LoVo (cell line): ENCODE data around the gene STN1.

Experiments
- DNase-seq: peaks from one replicate; pipeline ENCODE4 v3.0.0-alpha.2; 2016; ENCODE audit warnings: low spot score

STN1 gene

DNA sequence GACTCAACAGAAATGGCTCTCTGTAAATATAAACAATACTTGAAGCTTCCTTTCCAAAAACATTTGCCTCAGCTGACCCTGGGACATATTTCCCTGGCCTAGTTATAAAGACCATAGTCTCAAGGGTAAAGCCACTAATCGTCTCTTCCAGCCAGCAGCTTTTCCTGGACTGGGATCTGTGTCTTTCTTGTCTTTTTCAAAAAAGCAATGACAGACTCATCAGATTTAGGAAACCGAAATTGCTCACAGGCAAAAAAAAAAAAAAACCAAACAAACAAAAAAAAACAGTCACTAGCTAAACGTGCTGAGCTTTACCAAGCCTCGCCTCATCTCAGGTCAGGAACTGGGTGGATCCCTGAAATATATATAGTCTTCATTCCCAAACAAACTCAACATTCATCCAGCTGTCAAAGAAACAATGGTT is 23.5 kb downstream of the STN1 start:
- DNase-seq = no peak

DNA sequence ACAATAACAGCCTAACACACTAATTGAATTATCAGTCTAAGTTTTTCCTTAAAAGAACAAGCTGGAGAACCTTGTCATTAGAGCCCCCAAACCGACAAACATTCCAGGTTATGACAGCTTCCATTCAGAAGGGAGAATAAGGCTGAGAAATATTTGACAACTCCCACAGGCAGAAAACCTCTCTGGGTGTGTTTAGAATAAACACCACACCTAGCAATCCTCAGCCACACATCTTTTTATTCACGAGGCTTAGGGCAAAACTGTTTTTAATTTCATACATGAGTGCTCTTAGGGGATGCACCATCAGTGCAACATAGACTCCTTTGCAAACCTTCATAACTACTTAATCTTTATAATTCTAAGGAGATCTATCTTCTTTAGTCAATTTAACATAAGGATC is 24.2 kb downstream of the STN1 start:
- DNase-seq = peak; percentile 37

DNA sequence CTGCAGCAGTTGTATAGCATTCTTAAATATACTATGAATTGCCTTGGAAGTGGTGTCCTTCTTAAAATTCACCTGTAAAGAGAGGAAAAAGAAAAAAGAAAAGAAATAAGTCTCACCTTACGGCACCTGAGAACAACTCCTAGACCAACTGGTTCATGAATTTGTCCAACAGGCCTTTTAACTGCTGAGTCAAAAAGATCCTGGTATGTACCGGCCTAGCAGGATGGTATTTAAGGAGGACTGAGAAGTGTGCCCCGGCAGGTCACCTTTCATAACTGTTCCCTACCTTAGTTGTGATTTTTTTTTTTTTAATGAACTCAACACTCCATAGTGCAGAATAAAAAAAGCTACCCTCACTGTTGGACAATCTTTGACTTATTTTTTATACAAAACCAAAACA is 25.8 kb downstream of the STN1 start:
- no peak for DNase-seq

DNA sequence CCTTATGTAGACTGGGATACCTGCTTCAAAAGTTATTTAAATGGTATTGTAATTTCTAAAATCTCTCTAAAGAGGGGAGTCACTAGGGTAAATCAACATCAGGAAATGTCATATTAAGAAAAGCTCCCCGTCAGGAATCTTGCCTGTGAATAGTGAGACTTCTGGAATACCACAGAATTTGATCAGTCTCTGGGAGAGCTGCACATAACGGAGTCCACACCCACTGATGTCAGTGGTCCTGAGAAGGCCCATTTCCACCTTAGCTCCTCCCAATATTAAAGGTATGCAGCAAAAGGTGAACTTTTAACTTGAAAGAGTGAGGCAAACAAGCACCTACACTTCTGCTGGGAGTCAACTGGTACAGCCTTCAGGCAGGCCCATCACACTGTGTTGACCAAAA is 27.3 kb downstream of the STN1 start:
- peak; percentile 50 for DNase-seq

DNA sequence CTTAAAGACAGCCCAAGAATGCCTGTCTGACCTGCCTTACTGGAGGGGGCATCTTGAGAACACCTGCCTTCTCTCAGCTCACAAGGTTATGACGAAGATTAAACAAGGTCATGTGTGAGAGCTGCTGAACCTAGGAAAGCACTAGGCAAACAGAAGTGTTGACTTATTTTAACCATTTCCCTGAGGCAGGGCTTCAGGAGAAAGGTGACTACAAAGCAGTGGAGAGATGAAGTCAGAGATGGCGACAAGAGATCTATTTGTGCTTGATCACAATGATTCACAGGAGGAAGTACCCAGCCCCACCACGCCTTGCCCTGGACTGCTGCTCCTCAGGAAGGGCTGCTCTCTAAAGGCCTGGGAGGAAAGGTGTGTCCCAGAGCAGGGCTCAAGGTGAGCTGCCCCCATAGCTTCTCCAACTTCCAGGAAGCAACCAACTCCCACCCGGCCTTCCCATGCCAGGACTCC is 27.8 kb downstream of the STN1 start:
- peak; percentile 93 for DNase-seq

DNA sequence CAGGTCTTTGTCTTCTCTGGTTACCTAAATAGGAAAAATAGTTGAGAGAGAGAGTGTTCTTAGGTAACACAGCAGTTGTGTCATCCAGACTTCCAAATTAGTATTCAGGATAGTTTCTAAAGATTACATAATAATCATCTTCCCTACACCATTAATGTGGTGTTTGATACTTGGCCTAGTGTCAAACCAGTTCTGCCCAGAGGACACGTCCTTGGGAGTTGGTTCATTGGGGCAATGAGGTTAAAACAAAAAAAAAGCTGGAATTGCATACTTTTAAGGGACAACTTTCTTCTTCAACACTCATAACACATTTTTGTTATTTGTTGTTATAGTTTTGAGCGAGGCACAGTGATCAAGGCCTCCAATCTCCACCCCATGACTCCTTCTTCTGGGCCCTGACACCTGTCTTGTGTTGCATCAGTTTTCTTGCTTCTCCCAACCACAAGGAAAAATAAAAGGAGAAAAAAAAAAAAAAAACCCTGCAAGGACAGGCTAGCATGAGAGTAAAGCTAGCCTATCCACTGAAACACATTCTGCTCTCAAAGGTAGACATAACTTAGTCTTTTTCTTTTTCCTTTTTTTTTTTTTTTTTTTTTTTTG is 28.8 kb downstream of the STN1 start:
- DNase-seq = no peak

DNA sequence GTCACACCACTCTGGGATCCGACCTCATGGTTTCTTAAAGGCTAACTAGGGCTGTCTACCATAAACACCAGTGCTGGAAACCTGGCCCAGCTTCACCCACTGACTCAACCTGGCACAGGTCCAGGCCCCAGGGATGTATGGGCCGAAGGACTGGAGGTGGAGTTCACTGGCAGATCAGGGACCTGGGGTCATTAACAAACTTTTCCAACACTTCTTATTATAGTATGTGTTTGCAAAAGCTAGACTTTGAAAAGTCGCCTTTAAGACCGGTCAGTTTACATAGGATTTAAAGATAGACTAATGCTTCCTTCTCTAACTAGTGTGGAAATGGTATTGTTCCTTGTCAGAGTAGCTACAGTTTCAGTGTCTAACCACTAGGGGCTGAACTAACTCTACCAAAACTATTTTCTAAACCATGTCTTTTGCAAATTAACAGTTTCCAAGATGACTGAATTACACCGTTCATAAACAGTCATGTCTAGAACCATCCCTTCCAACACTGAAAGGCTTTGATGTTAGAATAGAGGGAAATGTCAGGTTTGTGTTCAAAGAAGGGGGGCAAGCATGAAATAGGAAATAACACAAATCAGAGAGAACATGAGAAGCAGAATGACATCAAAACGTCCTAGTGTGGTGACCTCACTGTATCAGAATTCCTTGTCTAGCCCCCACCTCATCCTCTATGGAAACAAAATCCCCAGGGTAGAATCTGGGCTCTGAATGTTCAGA is 29.7 kb downstream of the STN1 start:
- DNase-seq = peak; percentile 91

DNA sequence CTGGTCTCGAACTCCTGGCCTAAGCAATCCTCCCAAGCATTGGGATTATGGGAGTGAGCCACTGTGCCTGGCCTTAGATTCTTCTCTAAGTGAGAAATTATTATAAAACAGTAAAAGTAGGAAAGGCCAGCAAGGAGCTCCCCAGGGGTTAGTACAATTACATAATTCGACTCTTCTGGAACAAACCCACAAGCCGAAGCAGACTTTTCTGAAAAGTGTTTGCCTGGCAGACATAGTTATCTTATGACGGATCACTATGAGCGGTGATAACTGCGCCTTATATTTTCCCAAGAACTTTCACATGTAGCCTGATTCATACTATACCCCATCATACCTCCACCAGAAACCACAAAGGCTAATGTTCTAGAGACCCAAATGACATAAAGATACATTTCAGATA is 32.4 kb downstream of the STN1 start:
- DNase-seq = no peak

DNA sequence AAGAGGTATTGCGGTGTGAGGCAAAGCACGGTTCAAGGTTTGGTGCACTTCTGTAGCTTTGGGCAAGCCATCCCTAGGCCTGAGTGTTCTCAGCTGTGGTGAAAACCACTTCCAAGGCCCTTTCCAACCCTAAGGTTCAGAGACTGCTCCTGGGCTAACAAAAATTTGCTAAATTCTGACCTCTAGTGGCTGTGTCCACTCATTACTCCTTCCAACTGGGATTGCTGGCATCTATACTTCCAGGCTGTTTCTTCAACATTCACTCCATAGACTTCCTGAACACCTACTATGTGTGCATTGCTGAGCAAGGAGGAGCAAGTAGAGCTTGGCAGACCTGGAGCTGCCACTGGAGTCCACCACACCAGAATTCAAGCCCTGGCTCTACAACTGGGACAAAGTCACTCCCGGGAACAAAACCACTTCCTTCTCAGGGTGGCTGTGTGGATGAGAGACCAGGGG is 33.3 kb downstream of the STN1 start:
- DNase-seq = peak; percentile 58

DNA sequence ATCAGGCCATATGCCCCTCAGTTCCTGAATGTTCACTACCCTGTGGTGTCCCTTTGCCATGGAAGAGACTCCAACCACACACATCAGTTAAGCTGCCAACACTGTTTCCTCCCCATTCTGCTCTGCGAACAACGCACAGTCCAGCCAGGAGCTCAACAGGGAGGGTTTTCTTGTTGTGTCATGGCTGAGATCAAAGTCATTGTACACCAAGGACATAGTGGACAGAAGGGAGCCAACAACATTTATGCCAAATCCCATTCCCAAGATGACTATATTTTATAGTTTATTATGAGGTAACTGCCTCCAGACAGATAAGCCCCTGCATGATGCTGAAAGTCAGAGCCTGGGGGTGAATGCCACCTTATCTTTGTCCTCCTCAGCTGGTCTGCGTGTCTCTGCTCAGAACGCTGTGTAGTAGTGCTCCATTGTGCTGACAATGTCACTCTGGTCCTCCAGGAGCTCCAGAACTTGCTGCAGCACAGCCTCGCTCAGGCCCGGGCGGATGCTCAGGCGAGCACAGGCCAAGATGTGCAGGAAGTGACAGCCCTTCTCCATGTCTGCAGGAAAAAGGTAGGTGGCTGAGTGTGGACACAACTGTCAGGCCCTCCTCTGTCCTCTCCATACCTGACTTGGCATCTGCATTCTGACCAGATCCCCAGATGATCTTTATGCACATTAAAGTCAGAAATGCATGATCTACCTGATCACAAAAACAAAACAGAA is 35.5 kb downstream of the STN1 start:
- no peak for DNase-seq

DNA sequence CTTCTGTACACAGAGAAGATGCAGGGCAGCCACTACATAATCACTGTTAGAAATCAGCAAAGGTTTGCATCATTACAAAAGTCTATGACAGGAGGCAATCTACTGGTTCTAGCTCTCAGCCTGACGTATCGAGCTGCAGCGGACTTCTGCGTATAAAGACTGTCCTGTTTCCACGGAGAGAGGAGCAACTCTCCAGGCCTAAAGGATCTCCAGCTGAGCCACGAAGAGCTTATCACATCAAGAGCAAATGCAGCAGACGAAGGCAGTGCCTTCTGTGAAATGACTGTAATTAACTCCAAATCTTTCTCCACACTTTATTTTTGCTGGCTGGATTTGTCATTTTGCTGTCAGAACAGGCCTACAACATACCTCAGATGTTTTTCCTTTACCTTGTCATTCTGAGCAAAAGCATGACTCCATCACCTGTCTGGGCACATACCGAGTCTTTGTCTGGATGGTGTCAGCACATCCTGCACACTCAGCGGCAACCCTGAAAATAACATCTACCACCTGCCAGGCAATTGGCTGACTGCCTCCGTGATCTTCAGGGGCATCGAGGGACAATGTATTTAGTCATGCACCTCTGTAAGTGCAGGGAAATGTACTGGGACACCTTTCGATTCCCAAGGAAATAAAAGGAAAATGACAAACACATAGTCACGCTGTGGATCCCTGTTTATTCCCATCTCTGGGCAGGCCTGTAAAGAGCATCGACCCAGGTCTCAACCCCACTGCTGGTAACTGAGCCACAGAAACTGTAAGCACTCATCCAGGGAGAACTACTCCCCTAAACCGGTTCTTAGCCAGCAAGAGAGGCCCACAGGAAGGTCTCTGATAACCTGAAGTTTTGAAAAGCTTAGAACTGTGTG is 36.3 kb downstream of the STN1 start:
- no peak for DNase-seq

DNA sequence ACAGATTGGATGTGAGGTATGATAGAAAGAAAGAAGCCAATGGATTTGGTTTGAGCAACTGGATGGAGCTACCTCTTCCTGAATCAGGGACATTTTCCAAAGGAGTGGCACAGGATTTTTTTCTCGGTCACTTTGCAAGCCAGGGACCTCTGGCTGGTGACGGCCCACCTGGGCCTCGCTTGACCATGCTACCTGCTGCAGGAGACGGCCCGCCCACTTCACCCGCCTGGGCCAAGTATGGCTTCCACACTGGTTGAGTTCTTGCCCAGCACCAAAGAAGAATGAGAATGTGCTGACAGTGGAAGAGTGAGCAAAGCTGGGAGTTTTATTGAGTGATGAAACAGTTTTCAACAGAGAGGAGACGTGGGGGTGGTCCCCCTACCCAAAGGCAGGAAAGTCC is 38.2 kb downstream of the STN1 start:
- no peak for DNase-seq

DNA sequence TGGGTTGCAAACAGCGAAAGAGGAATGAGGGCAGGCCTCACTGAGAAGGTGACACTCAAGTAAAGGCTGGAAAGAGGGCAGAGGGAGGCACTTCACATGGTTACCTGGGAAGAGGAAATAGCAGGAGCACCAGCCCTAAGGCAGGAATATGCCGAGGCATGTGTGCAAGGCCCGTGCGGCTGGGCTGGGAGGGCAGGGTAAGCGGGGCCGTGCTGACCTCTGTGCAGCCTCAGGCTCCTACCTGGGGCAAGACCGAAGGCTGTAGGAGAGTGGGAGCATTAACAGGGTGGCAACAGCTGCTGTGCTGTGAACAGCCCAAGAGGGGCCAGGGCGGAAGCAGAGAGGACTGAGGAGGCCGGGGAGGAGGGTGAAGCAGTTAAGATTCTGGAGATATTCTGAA is 38.6 kb downstream of the STN1 start:
- DNase-seq = no peak

DNA sequence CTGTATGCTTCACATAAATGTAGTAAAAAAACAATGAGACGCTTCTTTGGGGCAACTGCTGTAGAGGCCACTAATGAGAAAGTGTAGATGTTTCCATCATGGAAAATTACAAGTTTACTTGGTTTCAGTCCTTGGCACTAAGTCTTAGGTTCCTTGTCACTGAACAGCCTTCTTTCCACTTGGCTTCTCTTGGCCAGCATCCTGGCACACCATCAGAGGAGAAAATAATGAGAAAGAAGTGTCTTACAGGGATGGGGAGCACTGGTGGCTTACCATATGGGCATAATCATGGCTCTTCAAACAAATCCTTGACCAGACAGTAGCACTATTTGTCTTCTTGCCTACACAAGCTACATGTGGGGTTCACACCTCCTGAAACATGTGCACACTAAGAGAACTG is 40.1 kb downstream of the STN1 start:
- DNase-seq = no peak

DNA sequence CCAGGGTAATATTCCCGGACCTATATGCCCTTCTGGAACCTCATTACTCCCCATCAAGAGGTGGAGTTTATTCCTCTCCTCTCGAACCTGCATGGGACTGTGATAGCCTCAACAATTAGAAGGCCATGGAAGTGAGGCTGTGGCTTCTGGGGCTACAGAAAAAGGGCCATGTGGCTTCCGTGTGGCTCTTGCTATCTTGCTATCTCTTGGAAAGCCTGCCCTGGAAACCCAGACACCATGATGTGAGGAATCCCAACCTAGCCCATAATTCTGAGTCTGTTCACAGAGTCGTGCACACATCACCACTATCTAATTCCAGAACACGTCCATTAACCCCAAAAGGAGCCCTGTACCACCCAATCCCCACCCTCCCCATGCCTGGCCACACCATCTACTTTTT is 41.8 kb downstream of the STN1 start:
- DNase-seq = no peak

DNA sequence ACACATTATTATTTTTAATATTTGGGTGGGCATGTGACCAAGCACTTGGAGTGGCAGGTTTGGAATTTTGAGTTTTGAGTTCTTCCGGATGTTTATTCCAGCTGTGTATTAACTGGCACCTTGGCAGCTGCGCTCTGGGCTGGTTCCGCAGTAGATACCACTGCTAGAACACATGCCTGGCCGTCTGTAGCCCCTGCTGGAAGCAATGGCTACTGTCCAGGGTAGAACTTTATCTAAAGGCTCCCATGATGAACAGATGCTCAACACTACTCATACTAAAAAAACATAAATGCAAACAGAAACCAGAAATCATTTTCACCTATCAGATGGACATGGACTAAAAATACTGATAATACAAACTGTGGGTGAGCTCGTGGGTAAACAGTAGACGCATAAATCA is 43.3 kb downstream of the STN1 start:
- no peak for DNase-seq

DNA sequence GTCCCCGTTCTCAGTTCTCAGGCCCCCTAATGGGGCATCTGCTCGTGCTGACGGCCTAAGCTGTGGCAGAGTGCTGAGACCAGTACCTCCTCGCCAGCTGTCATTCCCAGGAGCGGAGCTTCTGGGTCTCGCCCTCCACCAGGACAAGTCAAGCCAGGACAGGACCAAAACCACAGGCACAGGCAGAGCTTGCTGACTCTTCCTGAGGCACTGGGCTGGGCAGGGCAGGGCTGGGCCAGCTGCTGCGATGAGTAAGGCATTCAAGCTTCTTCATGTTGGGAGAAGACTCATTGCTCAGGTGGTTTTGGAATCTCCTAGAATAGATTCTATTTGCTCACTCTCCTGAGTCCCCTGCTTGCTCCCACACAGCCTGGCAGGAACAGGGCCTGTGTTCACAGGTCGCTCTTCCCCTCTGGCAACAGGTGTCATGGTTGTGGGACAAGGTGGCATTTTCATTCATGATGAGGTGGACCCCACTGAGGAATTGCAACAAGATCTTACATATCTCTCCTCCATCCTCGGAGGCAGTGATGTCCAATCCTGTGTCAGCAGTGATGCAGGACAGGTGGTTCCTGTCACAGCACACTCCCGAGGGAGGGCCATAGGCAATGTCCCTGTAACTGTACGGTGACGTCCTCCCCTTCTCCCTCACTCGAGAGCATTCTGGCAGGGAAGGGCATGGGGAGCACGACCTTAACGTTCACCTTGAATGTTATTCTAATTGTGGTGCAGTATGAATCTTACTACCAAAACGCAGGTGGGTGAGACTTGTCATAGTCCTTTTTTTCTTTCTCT is 45.6 kb downstream of the STN1 start:
- peak; percentile 41 for DNase-seq

DNA sequence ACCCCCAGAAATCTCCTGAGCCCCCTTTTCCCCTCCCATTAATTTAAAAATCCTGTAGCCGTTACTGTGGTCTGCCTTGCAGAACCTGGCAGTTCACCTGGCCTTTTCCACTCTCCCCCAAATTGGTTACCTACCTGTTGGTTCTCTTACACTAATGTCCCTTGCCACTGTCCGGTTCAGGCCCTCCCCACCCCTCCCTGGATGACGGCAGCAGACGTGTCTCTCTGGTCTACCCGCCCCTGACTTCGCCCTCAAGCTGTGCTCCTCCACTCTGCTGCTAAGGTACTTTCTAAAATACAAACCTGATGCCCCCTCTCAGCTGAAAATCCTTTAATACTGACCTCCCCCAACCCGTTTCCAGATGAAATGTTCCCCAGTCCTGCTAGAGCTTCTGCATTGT is 47.0 kb downstream of the STN1 start:
- no peak for DNase-seq

DNA sequence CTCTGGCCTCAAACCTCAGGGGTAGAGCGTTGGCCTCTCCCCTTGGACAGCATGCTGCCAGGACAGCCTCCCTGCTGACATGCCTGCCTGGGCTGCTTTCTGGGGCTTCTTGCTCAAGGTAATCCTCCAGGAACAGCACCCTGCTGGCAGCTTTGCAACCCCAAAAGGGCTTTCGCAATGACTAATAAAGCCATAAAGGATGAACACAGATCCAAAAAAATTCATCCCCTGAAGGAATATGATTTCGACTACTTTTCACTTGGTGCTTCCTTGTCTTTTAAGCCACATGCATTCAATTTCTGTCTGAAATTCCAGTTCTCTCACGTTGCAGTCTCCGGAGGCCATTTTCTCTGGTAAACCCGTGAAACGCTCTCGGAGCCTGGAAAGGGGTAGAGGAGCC is 47.5 kb downstream of the STN1 start:
- no peak for DNase-seq

DNA sequence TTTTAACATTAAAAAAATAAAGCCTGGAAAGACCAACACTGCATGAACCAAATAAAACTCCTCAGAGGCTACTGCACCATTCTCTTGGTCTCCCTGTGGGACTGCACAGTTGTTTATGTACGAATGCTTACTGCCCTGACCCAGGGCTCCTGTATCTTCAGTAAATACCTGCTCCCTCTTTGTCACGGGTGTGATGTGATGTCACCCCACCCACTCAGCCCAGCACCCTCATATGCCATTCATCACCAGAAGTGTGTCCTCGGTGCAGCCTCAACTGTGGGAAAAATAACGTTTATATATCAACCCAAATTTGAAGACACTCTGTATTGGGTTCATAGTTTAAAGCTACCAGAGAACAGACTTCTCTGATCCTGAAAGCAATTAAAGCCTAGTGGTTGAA is 48.6 kb downstream of the STN1 start:
- DNase-seq = no peak

DNA sequence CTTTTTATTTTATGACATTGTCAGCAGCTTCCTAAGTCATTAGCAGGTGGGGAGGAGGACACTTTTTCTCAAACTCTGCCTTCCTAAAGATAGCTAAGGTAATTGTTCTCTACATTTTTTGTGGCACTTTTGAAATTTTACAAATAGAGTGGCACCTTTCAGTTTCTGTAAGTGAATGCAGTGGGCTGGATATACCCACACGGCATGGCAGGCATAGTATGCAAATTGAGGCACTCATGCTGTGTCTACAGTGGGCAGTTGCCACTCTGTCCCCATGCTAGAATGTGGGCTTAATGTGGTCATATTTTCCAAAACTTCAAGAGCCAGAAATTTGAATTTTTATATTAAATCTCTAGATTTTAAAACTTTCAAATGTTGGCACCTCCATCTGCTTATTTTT is 49.8 kb downstream of the STN1 start:
- DNase-seq = no peak
